Skin of body (tissue), 2 donors: ENCODE results near the gene LHX5. TPM values are rescaled to one million over a fixed set of nuclear protein-coding genes. Genes with fewer than 3 reads are reported as not detected.

Experiments used
- DNase-seq: peaks from one replicate; lab custom pipeline; 2025; lab: John Stamatoyannopoulos, UW
- total RNA-seq: library from RNA; depleted of rRNA; stranded (reverse); fragments of >200 nt; gene quantifications from one replicate; pipeline ENCODE4 v1.2.3, GENCODE V29; 2014

Gene LHX5
- total RNA-seq, 1 donor from 2014 or later = not detected

DNA sequence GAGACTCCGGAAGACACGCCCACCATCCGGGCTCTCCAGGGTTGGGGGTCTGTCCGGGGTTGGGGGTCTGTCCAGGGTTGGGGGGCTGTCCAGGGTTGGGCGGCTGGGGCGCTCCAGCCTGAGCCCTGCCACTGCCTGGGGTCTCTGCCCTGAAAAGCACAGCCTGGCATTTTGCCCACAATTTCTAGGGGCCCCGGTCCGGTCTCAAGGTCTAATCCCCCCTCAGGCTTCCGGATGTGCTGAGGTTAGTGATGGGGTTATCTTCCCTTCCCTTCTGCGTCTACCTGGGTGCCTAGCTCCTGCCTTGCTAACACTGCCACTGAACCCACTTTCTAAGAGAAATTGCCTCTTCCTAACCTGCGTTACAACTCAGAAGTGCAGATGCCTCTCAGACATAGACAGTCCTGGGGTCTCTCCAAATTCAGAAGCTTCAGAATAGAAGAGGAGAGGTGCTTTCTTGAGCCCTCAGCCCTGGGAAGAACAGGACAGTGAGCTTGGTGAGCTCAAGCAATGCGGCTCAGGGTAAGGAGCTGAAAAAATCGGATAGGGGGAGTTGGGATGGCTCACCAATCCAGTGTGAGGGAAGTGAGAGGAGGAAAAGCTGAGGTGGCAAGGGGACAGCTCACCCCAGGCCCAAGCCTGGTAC, 5.7 kb downstream of the LHX5 start:
- DNase-seq = no peak

DNA sequence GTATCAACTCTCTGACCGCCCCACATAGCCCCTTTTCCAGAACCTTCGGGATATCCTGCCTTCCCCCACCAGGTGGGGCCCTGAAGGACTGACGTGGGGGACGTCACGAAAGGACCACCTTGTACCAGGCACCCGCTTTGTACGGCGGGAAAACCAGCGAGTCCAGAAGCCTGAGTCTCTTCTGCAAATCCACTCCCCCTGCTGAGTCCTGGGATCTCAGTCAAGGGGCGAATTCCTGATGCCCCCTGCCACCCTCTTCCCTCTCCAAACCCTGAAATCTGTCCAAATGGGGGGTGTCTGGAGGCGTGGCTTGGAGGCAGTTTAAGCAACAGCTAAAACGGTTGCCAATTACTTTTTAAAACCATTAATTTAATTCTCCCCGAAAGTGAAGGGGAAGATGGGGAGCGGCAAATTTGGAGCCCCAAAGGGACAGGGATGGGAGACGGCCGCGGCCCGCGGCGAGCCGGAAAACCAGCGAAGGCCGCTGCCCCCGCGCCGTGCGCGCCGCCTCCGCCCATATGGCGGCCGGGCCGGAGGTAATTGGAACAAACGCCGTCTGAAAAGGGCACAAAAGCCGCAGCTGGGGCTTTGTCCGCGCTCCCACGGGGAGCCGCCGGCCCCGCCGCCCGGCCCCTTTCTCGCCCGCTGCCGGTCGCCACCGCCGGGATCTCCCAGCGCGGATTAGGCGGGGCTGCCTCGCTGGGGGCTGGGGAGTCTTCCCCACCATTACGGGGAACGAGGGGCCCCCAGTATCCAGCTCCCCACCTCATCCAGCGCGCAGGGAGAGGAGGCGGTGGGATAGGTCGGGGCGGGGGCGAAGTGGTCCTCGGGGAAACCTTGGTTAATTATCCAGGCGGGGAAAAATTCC, 6.6 kb downstream of the LHX5 start:
- no peak for DNase-seq

DNA sequence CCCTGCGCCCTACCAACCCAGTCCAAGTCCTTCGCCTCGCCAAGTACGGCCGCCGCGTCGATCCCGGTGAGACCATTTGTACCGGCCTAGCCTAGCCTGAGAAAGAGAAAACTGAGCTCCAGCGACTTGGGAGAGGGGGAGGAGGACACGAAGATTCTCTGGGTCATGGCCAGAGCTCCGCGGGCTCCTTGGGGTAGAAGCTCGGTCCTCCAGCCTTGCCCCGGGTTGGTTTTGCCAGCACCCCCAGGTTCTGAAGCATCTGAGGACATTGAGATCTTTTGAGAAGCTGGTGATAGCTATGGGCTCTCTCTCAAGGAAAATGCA, 7.3 kb downstream of the LHX5 start:
- DNase-seq = no peak

DNA sequence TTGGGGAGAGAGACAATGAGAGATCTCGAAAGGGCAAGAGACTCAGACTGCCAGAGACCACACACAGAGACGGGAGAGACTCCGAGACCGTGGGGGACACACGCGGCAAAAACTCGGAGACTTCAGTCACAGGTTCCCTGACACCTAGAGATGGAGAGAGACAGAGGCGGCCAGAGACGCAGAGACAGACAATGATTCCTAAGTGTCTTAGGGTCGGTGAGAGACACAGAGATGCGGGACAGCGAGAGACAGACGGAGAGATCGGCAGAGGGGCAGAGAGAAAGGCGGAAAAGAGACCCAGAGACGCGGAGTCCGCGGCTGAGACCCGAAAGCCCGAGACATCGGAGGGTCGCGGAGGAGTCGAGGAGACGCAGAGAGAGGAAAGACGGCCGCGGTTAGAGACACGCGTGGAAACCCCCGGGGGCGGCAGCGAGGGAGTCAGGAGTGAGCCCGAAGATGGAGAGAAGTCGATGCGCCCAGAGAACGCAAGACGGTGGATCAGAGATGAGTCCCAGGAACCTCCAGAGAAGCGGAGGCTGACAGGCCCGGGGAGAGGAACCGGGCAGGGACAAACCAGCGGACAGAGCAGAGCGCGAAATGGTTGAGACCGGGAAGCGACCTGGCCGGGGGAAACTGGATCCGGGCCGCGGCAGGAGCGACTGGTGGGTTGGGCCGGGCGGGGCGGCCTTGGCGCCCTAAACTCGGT, 7.8 kb downstream of the LHX5 start:
- DNase-seq = no peak

DNA sequence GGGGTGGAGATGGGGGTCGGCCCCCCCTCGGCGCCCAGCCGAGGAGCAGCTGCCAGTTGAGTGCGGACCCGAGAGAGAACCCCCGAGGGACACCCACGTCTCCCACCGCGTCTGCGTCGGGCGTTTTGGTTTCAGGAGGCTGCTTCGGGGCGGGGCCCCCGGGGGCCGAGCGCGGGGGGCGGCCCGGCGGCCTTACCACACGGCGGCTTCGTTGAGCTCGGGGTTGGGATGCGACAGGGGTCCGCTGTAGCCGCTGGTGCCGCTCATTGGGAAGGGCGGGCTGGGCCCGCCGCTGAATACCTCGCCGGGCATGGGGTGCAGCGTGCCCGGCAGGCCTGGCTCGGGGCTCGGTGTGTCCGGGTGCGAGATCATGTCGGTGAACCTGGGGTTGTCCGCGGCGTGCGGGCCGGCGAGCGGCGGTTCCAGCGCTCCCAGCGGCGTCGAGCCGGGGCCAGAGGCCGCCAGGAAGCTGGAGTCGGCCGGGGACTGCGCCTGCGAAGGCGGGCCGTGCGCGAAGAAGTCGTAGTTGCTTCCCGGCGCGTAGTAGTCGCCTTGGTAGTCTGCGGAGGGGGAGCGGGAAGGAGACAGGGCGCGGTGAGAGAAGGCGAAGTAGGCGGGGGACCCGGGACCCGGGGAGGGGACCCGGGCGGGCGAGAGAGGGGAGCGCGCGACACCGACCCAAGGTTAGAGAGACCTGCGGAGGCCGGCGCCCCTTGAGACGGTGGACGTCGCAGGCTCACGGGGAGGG, 8.5 kb downstream of the LHX5 start:
- DNase-seq = no peak

DNA sequence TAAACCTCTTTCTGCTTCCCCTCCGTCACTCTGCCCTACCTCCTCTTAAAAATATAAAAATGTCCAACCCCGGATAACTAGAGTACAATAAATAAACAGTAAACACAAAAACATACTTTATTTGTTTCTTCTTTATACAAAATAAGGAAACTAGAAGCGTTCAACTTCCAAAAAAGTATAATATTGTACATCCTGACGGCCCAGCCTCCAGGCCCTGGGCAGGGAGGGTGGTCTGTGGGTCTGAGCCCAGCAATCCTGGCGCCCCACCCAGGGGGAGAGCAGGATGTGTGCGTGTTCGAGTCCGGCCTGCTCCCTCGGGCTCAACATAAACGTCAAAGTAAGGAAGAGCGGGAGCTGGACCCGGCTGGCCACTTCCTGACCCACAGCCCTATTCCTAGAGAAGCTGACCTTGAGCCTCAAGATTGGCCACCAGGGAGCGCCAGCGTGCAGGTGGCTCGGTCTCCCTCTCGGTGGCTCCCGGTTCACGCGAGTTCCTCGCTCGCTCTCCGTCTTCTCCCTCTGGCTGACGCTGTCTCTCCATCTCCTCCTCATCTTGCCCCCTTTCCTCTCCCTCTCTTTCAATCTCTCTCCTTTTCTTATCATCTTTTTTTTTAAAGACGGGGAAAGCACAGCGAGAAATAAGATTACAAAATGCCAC, 9.4 kb downstream of the LHX5 start:
- DNase-seq = peak; percentile 15

DNA sequence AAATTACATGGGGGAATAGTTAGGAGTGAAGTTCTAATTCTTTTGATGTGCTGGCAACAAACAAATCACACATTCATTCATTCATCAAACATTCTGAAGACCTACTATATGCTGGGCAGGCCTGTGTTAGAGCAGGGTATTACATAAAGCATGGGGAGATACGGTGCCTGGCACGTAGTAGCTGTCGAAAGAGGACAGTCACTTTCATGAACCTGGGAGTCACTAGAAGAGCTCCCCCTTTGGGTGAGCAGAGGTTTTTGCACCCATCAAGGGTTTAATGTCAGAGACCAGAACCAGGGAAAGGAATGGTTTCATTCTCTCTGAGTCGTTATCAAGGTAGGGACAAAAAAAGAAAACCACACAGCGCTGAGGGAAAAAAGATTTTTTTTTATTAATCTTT, 10.0 kb downstream of the LHX5 start:
- DNase-seq = no peak

DNA sequence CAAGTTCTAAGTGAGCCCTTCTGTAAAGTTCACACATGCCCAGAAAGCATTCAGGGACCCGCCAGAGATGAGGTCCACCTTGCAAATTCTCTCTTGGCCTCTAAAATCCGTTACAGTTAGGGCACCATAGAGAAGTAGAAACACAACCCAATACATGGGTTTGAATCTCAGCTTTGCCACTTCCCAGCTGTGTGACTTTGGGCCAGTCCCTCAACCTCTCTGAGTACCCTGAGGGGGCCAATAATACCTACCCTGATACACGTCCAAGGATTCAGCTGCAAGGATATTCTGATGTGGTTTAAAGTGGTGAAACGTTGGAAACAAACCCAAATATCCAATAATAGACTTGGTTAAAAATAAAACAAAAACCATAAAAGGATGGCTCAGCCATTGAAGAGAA, 11.7 kb downstream of the LHX5 start:
- DNase-seq = no peak

DNA sequence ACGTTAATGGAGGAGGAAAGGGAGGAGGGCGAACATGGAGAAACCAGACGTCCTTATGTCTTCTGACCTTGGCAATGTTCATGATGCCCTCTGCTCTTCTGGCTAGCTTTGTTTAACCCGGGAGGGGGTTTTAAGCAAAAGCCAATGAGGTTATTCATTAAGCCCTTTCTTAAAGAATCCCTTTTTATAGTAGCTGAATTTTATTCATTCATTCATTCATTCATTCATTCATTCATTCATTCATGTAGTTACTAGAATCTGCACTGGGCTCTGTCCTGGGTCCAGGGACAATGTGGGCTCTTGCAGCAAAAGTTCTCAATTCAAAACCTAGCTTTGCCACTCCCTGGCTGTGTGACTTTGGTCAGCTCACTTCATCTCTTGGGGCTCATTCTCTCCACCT, 14.0 kb downstream of the LHX5 start:
- no peak for DNase-seq

DNA sequence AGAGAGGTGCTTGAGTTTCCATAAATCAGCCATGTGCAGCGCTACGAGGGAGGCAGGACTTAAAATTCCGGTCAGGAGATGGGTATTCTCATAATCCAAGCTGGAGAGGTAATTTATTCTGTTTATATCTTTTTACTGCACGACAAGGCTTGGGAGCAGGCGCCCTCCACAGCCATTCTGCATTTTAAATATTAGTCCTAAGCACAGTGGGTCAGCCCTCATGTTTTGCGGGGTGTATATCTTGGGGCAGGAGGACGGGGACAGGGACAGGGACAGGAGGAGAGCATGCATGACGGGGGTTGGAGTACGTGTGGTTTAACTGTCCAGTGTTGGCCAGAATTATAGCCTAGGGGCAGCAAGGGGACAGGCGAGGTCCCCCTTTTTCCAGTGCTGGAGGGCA, 14.5 kb downstream of the LHX5 start:
- no peak for DNase-seq

DNA sequence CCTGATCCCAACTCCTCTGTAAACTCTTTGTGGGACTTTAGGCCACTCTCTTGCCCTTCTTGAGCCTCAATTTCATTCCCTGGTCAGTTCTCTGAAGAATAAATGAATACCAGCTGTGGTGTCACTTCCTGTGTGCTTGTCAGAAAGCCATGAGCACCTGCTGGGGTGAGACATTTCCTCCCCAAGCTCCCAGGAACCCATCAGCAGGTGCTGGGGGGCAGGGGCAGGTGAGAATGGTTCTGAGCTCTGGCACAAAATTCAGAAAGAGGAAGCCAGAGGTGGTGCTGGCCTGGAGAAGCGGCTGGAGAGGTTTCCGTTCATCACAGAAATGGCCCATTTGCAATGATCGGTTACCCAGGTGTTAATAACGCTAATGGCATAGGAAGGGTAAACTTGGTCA, 14.9 kb downstream of the LHX5 start:
- no peak for DNase-seq

DNA sequence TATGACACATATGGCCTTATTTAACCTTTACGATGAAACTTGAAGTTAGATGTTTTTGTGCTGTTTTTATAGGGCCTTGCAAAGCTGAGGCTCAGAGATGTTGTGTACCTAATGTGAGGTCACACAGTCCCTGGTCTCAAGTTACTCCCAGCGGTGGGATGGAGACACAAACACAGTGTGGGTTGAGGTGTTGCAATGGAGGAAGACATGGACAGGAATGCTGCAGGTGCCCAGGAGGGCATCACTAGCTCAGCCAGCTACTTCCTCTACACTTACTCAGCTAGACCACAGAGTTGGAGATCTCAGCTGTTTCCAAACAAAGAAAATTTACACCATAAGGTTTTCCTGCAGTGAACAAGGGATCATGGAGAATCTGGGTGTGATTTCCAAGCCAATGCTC, 15.5 kb downstream of the LHX5 start:
- DNase-seq = no peak

DNA sequence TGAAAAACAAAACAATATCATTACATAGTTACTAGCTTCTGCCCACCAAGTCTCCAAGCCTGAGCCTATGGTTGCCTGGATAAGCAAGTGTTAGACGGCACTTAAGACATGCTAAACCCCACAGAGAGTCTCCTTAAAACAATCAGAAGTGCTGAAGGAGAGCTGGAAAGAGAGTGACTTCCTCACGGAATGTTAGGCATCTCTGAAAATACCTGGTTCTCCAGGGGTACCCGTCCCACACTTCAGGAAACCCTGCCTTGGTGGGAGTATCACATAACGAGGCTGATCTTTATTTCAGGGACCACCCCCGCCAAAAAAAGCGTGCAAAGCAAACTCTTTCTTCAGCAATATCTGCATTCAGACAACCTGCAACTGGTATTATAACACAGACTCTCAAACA, 18.3 kb downstream of the LHX5 start:
- no peak for DNase-seq

DNA sequence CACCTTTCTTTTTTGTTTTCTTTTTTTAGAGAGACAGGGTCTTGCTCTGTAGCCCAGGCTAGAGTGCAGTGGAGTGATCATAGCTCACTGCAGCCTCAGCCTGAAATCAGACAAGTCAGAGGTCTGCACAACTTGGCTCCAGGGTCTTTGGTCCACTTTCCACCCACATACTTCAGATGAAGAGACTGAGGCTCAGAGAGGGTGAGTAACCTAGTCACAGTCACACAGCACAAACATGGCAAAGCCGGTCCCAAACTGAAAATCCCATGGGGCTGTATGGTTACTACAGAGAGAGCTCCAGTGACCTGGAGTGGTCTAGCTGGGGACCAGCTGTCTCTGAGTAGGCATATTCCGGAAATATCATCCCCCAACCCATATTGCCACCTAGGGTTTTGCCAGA, 19.2 kb downstream of the LHX5 start:
- DNase-seq = no peak

DNA sequence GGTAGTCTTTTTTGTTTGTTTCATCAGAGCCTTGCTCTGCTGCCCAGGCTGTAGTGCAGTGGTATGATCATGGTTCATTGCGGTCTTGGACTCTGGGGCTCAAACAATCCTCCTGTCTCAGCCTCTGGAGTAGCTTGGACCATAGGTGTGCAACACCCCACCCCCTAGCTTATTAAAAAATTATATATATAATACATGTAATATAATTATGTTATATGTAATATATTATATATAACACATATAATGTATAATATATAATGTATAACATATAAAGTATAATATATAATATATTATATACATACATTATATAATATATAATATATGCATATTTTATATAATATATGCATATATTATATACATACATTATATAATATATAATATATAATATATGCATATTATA, 21.8 kb downstream of the LHX5 start:
- DNase-seq = no peak

DNA sequence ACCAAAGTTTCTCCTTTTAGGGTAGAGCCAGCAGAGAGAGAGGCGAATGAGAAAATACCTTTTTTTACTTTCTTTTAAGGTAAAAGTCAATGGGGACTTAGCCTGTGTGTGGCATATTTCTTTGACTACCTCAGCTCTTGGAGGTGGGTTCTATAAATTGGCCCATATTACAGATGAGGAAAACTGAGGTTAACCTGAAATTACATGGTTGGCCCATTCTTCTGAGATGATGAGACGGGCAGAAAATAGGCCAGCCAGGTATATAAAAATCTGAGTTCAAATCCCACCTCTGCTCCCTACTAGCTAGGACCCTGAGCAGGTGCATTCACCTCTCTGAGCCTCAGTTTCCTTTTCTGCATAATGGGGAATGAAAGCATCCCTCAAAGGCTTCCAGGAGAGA, 22.4 kb downstream of the LHX5 start:
- DNase-seq = no peak

DNA sequence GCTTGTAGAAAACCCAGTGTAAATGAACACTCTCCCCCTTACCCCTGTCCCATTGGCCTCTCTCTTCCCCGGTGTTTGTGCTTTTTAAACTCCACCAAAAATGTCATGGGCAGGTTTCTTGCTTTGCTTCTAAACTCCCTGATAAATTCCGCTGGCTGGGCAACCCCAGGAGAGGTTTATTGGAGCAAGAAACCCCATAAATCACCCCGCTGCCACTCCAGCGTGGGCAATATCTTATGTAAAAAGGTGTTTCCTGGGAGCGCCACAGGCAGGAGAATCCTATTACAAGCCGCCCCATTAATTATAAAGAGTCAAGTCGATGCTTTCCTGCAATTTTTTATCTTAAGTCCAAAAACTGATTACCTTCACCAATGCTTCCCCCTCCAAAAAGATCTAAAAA, 22.8 kb downstream of the LHX5 start:
- DNase-seq = no peak

DNA sequence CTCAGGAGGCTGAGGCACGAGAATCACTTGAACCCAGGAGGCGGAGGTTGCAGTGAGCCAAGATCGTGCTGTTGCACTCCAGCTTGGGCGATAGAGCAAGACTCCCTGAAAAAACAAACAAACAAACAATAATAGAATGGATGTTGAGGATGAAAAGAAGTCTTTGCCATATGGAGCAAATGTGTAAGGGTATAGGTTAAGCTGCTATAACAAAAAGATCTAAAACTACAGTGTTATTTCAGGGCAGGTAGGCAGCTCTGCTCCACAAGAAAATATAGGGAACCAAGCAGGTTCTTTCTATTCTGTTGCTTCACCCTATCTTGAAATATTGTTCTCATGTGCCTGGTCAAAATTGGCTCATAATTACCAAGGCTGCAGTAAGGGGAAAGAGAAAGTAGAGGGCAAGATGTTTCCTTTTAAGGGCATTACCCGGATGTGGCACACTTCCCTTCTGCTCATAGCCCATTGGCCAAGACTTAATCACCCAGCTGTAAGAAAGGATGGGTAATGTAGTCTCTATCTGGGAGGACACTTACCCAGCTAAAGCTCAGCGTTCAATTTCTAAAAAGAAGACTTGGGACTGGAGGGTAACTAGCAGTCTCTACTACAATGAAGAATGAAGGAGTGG, 26.0 kb downstream of the LHX5 start:
- no peak for DNase-seq

DNA sequence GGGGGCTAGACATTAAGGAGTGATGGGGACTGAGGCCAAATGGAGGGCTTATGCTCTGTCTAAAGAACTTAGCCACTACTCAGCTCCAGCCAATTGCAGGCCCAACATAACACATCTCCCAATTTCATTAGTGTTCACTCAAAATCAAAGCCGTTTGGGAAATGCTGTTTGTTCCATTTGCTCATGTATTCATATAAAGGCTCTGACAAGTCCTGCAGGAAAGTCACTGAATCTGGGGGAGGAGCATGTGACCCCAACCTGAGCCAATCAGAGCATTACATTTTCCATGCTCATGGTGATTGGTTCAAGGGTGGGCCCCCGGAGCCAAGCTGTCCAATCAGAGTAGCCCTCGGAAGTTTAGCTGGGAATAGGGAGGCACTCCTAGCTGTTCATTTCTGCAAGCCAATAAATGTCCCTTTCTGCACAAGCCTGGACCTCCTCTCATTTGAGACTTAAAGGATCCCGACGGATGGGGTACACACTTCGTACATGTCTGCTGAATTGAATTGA, 28.6 kb downstream of the LHX5 start:
- no peak for DNase-seq

DNA sequence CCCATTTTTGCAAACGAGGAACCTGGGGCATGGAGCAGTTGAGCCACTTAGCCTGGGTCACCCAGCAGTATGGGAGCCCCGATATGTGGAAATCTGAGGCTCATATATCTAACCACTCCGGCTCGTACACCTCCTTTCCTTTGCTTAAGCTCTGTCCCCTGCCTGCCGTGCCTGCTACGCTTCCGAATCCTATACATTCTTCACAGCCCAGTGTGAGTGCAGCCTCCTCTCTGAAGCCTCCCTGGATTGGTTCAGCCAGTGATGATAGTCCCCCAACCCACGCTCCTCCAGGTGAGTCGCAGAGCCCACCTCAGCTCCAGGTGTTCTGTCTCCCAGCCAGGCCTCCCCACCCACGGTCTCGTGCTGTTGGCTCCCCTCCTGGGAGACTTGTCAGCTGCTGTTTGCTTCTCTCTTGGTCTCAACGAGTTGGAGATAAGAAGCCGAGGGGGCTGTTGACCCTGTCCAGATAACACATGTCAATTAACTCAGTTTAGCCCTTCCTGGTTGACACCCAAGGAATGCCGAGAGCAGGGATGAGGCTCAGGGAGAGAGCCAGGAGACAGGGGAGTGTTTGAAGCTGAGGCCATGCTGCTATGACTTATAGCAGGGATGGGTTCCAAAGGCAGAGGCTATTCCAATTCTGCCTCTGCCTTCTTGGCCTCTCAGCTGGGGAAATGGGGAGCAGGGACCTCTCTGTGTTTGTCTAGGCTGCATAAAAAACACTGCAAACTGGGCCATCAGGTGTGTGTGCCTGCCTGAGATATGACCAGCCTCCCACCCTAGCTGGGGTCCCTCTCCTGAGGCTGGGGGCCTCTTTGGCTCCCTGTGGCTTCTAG, 30.5 kb downstream of the LHX5 start:
- no peak for DNase-seq
